DOHH2 (cell line): ENCODE measurements around the gene STARD10.

Experiments
- H3F3A ChIP-seq: fragments of 200-600 bp; sonication (generic), shearing (Covaris generic); 2 replicates; pipeline ENCODE4 v1.6.0; 2016; ENCODE audit warnings: antibody characterized with exemption, mild to moderate bottlenecking; ENCODE audit not compliant: control insufficient read depth, insufficient read depth
- H3K27ac ChIP-seq: fragments of 200-600 bp; sonication (generic); 2 replicates; pipeline ENCODE4 v1.5.1; 2014; ENCODE audit warnings: low read depth, mild to moderate bottlenecking, low read length, moderate library complexity
- H3K27me3 ChIP-seq: fragments of 200-600 bp; sonication (generic); 2 replicates; pipeline ENCODE4 v1.6.1; 2014; ENCODE audit warnings: mild to moderate bottlenecking, low read length, mixed read lengths; ENCODE audit not compliant: control insufficient read depth
- H3K36me3 ChIP-seq: fragments of 200-600 bp; sonication (generic); 2 replicates; pipeline ENCODE4 v1.6.1; 2014; ENCODE audit warnings: mild to moderate bottlenecking, low read length, moderate library complexity, mixed read lengths; ENCODE audit not compliant: control insufficient read depth
- H3K4me1 ChIP-seq: fragments of 200-600 bp; sonication (generic); 2 replicates; pipeline ENCODE4 v1.6.1; 2014; ENCODE audit warnings: mild to moderate bottlenecking, low read length, mixed read lengths; ENCODE audit not compliant: control insufficient read depth
- H3K4me2 ChIP-seq: fragments of 200-600 bp; sonication (generic); 2 replicates; pipeline ENCODE4 v1.6.0; 2014; ENCODE audit warnings: mild to moderate bottlenecking, low read length, moderate library complexity
- H3K4me3 ChIP-seq: fragments of 200-600 bp; sonication (generic); 2 replicates; pipeline ENCODE4 v1.5.1; 2014; ENCODE audit warnings: mild to moderate bottlenecking, low read length, mixed read lengths
- H3K79me2 ChIP-seq: fragments of 200-600 bp; sonication (generic); 2 replicates; pipeline ENCODE4 v1.6.1; 2014; ENCODE audit warnings: mild to moderate bottlenecking, low read length, mixed read lengths; ENCODE audit not compliant: control insufficient read depth
- H3K9me2 ChIP-seq: fragments of 200-600 bp; sonication (generic); replicated peaks from 2 replicates; pipeline ENCODE4 v1.6.1; 2014; ENCODE audit warnings: mild to moderate bottlenecking, low read length, mixed read lengths; ENCODE audit not compliant: control insufficient read depth
- H3K9me3 ChIP-seq: fragments of 200-600 bp; sonication (generic); 2 replicates; pipeline ENCODE4 v1.6.1; 2014; ENCODE audit warnings: antibody characterized with exemption, low read length, mixed read lengths; ENCODE audit not compliant: control insufficient read depth, insufficient read depth
- H4K20me1 ChIP-seq: fragments of 200-600 bp; sonication (generic); 2 replicates; pipeline ENCODE4 v1.6.0; 2014; ENCODE audit warnings: low read depth, mild to moderate bottlenecking, antibody characterized with exemption, low read length, moderate library complexity; ENCODE audit not compliant: control insufficient read depth, insufficient read depth
- CTCF ChIP-seq: fragments of 200-600 bp; sonication (generic); IDR thresholded peaks from one replicate; pipeline ENCODE4 v1.5.1; 2014; ENCODE audit warnings: antibody characterized with exemption, mild to moderate bottlenecking, low read depth, low read length; ENCODE audit not compliant: poor library complexity, severe bottlenecking
- EZH2phosphoT487 ChIP-seq: fragments of 200-600 bp; sonication (generic); IDR thresholded peaks from 2 replicates; pipeline ENCODE4 v1.6.1; 2017; ENCODE audit warnings: borderline replicate concordance, mild to moderate bottlenecking, antibody characterized with exemption, low read length, moderate library complexity, mixed read lengths

Gene STARD10

DNA sequence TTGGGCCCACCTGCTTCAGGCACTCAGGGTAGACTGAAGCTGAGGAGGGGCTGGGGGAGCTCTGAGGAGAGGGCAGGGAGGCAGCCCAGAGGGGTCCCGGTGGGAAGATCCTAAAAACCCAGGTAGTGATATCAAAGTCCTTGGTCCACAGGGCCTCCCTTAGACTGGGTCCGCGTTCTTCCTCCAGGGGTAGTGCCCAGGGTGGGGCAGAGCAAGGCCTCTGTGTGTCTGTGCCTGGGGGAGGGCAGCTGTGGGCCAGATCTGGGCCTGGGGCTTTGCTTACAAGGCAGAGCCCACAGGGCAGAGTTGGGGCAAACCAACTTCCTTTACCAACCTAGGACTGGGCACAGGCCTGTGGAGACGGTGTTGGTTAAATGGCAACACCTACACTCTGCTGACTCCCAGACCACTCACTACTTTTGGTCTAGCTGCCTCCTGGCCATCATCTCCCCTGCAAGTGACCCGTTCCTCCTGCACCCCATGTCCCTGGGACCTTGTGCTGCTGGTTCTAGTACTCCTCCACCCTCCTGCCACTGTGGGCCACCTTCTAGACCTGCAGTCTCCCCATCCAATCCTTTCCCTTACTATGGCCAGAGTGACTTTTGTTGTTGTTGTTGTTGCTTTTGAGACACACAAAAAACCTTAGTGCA lies 36.2 kb upstream of the STARD10 start:
- Histone ChIP-seq H3K4me2 (no peak overlapping the region), H3K79me2 (no peaks in the 10 kb centered on the region), H3K9me3 (no peaks in the 10 kb centered on the region), H3K27ac (no peak overlapping the region), H4K20me1 (no peaks in the 10 kb centered on the region), H3K9me2 (no peaks in the 10 kb centered on the region), H3K4me1 (peaks cover 4% of the 10 kb centered on the region), H3F3A (peaks cover 16% of the 10 kb centered on the region), H3K4me3 (no peak overlapping the region), H3K36me3 (peaks cover 88% of the 10 kb centered on the region), H3K27me3 (no peaks in the 10 kb centered on the region)
- TF ChIP-seq CTCF (no peak), EZH2phosphoT487 (no peak)

DNA sequence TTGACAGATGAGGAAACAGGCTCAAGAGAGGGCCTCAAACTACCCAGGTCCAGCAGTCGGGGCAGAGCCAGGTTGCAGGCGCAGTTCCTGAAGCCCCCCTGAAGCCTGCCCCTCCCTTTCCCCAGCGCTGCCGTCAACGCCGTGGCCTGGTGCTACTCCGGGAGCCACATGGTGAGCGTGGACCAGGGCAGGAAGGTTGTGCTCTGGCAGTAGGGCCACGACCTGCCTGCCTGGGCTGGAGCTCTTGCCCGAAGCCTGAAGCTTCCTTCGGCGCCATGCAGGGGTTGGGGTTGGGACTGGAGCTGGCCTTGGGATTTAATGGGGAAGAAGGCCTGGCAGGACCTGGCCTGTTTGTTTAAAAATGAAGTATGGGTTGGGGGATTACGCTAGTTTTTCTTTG lies 35.3 kb upstream of the STARD10 start:
- Histone ChIP-seq H3K27ac (no peak overlapping the region), H3K9me3 (no peaks in the 10 kb centered on the region), H3K4me3 (no peak overlapping the region), H3K4me2 (no peak overlapping the region), H3F3A (peaks cover 14% of the 10 kb centered on the region), H3K36me3 (peaks cover 91% of the 10 kb centered on the region), H3K27me3 (no peaks in the 10 kb centered on the region), H3K79me2 (no peaks in the 10 kb centered on the region), H3K9me2 (no peaks in the 10 kb centered on the region), H3K4me1 (peaks cover 7% of the 10 kb centered on the region), H4K20me1 (no peaks in the 10 kb centered on the region)
- TF ChIP-seq CTCF (no peak), EZH2phosphoT487 (no peak)

- no peaks in the 10 kb centered on the region for H3K79me2 ChIP-seq
- H3K4me3 ChIP-seq, result no peak overlapping the region
- no peaks in the 10 kb centered on the region for H3K9me2 ChIP-seq
- no peaks in the 10 kb centered on the region for H4K20me1 ChIP-seq
- no peak overlapping the region for H3K4me2 ChIP-seq
- H3K27me3 ChIP-seq, result no peaks in the 10 kb centered on the region
- H3K4me1 ChIP-seq, result peaks cover 11% of the 10 kb centered on the region
- peaks cover 15% of the 10 kb centered on the region for H3F3A ChIP-seq
- no peak for TF ChIP-seq CTCF
- no peak for TF ChIP-seq EZH2phosphoT487
- peaks cover 91% of the 10 kb centered on the region for H3K36me3 ChIP-seq
- no peaks in the 10 kb centered on the region for H3K9me3 ChIP-seq
- H3K27ac ChIP-seq, result no peak overlapping the region
These were observed 34.9 kb upstream of the STARD10 start for GRCh38 chr11:72828692-72829101.
